GM21737 (cell line): Measurements from ENCODE around the gene CDC26.

ENCODE experiments used
- ATAC-seq: cut with Tn5 transposase; IDR thresholded peaks from one replicate; pipeline ENCODE4 v1.9.1; 2021; ENCODE audit warnings: mild to moderate bottlenecking, moderate library complexity; ENCODE audit not compliant: unreplicated experiment

The CDC26 gene

DNA sequence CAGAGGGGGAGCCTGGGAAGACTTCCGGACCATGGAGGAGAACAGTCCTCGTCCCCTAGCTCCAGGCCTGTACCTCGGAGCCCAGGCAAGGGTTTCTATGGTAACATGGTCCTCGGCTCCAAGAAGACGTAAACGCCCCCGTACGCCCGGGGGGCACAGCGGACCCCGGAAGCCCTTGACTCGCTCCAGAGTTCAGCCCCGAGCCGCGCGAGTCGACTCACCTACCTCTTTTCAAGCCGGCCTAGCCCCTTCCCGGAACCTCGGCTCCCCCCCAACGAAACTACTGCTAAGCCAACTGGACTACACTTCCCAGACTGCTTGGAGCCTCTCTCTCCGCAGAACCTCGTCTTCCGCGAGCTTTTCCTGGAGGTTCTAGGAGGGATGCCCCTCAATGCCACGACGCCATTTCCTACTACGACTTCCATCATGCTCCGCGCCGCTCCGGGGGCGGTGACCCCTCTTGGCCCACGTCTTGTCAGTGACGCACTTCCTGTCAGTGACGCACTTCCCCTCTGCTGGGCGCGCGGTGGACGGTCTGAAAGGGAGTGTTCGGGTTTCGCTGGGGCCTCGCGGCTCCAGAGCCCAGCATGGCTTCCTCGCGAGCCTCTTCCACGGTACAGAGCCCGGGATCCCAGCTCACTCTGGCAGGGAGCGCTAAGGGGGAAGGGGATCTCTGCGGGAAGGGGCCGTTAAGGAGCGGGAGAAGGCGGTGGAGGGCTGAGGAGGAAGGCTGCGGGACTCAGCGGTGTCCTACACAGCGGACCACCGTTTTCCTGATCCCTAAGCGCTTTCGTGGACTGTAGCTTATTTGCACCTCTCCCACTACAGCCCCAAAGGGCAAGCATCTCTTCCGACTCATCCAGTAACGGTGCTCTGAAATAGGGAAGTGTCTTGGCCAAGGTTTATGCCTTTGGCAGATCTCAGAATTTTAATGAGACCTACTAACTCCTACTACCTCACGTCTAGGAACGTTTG lies at the start of gene CDC26, which contains the start of gene PRPF4:
Gene CDC26, minus strand, starts transcription at position 416 of the 975 bp plus-strand sequence. CDS start 3,065 bp downstream, outside the sequence.
Gene PRPF4, plus strand, starts transcription at position 502 of the 975 bp plus-strand sequence. Its CDS starts 86 bp downstream, at position 588.
- peak; percentile 98 for ATAC-seq

DNA sequence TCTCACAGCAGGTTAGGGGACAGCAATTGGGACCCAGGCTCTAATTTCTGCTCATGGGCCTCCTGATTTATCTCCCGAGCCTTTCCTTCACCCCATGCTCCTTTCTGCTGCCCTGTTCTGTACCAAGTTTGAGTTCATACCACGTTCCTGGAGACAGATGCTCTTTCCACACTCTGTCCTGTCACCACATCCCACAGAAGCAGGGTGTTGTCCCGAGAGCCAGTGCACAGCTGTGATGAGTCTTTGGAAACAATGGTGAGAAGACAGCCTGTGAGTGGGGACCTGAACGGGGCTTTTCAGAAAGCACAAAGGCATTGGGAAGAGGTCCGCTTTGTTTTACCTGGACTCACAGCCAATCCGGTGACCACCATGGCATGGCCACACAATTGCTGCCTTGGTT lies 47.3 kb upstream of the CDC26 start:
- ATAC-seq, result no peak

DNA sequence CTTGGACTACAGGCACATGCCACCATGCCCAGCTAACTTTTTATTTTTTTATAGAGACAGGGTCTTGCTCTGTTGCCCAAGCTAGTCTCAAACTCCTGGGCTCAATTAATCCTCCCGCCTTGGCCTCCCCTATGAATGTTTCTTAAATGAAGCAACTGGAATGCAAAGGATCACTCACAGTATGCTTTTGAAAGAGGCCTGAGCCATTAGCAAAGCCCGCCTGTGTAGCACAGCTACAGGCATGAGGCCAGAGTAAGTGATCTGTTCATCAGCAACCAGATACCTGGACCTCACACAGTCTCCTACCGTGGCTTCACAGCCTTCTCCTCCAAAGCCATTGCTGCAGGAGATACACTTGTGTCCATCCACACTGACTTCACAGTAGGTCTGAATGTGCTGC lies 44.7 kb upstream of the CDC26 start:
- ATAC-seq, result no peak

DNA sequence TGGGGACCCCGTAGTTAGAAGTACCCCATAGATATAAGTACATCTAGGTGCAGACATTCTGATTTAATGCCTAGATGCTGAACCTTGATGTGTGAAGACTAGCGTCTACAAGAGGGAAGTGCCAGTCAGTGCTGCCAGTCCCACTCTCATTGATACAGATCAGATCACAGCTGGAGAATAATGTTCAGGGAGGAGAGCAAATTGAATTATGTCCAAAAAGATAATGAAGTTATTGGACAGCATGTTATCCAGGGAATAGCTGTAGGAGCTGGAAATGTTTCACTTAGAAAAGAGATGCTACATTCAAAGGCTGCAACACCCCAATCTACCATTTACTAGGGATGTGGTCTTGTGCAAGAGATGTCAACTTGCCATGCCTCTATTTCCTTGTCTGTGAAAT lies 43.7 kb upstream of the CDC26 start:
- no peak for ATAC-seq

DNA sequence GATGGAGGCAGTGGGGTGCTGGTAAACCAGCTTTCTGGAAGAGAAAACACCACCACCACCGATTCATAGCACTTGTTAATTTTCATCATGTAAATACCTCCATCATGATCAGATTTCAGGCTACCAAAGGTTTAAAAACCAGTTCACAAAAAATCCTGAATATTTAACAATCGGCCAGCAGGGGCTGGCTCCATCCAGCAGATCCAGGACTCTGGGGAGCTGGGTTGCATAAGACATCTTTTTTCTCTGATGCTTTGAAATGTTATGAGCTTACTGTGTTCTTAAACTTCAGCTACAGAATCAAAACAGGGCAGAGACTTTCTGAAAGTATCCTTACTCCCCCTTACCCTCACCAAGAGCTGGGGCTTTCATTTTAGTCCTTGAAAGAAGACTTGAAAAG lies 42.4 kb upstream of the CDC26 start:
- no peak for ATAC-seq

DNA sequence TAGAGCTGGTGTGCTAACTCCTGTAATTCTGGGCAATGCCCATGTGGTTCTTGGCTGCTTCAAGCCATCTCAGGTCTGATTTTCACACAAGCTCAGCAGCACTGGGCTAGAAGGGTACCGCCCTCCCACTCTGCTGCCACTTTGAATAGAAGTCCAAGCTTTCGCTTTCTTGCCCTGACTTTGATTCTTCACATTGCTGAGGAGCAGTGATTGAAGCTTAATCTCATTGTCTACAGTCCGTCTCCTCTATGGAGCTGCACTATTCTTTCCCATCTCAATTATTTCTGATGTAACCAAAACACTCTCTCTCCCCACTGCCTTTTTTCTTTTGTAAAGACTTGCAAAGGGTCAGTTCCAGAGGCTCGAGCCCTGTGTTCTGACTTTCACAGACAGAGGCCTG lies 40.7 kb upstream of the CDC26 start:
- no peak for ATAC-seq

DNA sequence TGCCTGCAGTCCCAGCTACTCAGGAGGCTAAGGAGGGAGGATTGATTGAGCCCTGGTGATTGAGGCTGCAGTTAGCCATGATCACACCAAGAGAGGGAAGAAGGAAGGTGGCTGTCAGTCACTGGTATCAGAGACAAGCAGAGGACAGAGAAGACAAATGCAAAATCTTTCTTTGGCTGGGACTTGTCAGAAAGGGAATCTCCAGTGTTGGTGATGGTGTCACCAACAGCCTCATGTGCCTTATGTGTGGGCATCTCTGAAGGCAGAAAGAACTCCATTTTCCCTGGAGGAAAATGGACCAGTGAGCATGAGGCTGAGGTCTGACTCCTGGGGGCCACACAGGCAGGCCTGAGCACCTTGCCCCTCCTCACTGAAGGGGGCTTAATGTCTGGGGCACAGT lies 39.9 kb upstream of the CDC26 start:
- no peak for ATAC-seq

DNA sequence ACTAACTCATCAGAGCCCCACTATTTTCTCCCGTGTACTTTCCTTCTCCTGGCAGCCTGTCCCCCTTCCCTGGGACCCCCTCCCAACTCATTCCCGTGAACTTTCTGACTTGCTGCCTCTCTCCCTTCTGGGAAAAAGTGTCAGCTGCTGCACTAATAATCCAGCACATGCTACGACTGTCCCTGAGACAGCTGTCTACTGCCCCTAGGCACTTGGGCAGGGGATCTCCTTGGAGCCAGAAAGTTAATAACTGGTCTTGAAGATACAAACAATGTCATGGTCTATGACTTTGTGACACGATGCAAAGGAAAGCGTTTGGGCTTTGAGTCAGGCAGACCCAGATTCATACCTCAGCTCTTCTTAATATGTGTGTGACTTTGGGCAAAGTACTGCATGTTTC lies 37.9 kb upstream of the CDC26 start:
- ATAC-seq, result no peak

DNA sequence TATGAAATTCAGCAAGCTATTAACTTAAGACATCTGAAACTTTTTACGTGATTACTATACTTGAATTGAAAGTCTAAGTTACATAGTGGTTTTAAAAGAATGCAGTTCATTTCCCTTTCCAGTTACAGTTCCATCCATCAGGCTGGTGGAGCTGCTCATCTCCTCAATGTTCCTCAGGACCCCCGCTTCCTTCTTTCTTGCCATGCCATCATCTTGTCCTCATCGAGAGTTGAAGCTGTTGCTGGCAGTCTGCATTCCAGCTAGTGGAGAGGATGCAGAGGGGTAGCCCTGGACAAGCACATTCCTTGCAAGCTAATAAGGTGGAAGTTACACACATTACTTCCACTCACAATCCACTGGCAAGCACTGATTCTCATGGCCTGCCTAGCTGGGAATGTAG lies 36.6 kb upstream of the CDC26 start:
- no peak for ATAC-seq

DNA sequence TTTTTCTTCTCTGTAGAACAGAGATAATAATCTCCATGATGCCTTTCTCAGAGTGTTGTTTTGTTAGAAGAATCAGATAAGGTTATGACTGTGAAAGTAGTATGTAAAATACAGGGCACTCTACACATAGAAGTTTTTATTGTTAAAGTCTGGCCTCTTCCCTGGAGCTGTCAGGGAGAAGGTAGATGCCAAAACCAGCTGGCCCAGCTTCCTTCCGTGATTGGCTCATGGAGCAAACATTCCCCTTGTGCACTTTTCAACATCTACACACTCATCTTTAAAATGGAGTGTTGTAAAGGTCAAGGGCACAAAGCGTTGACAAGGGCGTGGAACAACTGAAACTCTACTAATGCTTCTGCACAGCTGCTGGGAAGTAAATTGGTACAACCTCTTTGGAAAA lies 35.2 kb upstream of the CDC26 start:
- no peak for ATAC-seq

DNA sequence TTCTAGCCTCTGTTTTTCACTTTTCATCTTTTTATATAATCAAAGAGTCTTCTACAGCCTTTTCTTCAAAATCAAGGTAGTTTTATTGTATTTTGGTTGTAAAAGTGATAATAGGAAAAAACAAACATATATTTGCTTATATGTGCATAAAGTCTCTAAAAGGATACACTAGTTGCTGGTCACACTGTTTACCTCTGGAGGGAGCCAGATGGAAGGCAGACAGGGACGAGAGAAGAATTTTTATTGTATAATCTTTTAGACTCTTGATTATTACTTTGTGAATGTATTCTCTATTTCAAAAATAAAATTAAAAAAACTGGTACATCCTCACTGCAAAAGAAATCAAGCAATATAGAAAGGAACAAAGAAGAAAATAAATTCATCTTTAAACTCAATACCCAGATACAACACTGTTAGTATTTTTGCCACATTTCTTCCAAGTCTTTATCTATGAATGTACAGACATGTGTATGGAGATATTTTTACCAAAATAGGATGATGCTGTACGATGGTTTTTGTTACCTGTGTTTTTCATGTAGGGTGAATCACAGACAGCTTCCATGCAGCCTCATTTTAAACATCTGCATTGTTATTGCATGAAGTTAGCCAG lies 33.9 kb upstream of the CDC26 start:
- no peak for ATAC-seq

DNA sequence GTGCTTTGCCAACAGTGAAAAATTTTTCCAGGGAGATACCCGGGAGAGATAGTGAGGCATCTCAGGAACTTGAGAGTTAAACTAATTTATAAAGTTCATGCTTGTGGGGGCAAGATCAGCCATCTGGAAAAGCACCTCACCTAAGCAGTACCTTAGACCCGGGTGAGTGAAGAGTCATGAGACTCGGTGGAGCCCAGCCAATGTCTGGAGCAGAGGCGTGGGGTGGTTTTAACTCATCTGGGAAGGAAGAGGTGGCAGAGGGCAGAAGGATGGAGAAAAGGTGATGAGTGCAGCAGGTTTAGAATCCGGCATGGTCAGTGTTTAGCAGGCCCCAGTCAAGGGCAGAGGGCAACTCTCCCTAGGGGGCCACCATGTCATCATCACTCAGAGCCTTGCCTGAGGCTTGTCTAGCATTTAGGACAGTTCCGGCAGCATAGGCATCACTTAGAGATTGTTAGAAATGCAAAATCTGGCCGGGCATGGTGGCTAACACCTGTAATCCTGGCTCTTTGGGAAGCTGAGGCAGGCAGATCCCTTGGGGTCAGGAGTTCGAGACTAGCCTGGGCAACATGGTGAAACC lies 32.1 kb upstream of the CDC26 start:
- no peak for ATAC-seq

DNA sequence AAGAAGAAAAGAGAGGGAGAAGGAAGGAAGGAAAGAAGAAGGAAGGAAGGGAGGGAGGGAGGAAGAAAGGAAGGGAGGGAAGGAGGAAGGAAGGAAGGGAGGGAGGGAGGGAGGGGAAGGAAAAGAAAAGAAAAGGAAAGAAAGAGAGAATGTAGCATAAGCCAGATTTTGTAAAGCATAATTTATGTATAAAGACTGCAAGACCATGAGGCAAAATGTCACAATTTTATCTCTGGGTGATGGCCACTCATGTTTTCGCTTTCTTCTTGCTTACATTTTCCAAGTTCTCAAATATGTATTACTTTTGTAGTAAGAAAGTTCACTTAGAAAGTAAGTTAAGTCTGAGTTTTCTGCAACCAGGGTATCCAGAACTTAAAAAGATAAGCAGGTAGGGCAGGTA lies 31.2 kb upstream of the CDC26 start:
- no peak for ATAC-seq

DNA sequence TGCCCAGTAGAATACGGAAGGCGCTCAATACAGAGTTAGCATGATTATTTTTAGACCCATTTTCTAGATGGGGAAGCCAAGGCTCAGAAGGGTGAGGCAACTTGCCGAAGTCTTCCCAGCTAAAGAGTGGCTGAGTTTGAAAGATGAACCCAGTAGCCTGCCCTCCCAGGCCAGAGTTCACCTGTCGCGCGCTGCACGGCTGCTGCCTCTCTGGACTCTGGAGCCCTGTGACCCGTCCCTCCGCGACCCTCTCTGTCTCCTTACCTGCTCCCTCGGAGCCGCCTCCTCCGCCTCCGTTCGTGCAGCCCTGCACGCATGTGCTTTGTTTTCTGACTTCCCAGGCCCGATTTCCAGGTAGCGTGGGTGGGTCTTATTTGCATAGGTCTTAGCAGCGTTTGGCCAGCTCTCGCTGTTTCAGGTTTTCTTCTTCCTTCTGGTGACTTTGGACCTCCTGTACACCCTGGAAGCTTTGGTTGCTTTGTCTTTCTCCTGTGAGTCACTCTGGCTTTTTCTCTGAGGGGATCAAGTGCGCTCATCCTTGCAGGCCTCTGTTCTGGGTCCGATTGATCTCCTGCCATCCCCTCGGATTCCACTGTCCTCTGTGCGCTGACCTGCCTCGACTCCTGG lies 27.5 kb upstream of the CDC26 start, which contains the start of gene RNF183:
Gene RNF183, minus strand, starts transcription at position 585 of the 627 bp plus-strand sequence. CDS start 5,192 bp downstream, outside the sequence.
- ATAC-seq, result no peak

DNA sequence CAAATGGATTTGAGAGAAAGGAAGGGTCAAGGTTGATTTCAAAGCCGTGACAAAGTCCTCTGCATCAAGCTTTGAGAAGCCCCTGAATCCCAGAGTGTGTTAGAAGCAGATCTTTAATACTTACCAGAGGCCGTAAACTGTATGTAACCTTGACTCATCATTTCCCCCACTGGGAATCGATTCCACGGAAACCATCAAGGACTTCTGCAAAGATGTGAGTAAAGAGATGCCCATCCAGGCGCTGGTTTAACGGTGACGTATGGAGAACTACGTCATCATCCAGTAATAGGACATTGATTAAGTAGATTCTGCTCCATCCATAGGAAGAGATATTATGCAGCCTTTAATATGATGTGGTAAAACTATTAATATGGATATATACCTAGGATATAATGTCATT lies 26.2 kb upstream of the CDC26 start:
- ATAC-seq, result no peak

DNA sequence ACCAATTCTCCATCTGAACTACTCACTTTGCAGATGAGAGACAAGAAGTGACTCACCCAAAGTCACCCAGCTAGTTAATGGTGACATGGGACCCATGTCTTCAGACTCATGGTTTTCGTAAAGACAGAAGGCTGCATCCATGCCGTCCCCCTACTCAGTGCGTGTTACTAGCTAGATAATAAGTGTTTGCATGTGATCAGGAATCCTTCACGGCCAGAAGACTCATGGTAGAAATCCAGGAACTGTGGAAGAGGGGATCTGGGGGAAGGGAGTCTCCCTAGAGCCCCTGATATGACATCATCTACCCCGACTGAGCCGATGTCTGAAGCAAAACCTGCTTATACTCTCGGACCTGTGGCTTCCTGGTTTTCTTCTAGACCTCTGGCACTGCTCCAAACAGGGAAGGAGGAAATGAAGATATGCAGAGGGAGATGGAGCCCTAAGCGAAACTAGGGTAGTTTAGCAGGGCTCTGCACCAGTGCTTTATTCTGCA lies 24.5 kb upstream of the CDC26 start:
- ATAC-seq, result no peak

DNA sequence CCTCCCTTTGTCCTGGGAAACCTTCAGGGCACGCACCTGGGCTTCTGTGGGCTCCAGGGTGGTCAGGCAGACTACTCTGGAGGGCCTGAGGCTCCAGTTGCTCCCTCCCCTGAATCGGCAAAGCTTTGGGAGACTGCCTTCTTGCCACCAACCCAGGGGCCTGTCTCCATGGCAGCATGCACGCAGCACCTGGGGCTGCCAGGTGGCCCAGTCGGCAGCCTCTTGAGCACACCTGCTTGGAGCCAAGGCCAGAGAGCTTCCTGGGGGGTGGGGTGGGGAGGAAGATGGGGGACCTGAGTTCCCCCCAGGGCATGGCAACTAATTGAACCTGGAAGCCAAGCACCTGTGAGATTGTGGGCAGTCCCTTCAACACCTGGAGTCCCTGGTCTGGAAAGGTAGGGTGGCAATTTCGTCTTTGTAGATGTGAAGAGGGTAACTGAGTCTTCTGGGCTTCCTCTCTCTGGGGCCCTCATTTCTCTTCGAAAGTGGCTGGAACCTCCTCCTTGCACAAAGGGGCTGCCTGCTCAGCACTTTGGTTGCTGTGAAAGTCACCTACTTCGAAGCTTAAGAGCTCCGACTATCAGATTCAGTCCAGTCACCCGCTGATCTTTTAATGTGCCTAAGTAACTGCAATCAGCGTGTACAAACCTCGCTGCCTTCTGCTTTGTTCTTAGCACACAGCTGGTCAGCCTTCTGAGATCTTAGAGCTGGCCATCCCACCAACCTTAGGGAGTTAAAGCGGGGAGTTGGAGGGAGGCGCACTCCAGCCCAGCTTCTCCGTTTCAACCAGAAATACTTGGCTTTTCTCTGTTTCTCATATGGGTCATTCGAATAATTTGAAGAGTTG lies 23.8 kb upstream of the CDC26 start:
- ATAC-seq, result no peak

DNA sequence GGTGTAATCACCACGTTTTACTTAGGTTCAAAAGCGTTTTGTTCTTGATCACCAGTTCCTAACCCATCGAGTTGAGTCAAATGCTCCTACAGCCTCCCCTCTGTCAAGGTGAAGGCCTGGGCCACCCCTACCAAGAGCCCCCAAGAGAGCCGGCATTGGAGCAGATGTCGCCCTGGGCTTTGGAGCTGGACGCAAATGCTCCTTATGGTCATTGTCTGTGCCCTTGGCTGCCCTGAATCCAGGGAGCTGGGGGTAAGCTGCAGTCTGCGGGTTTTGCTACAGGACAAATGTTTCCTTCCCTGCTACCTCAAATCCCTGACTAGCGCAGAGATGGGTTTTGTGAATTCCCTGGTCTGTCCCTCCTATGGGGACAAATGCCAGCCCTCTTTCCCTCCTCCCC lies 22.9 kb upstream of the CDC26 start:
- ATAC-seq, result no peak

DNA sequence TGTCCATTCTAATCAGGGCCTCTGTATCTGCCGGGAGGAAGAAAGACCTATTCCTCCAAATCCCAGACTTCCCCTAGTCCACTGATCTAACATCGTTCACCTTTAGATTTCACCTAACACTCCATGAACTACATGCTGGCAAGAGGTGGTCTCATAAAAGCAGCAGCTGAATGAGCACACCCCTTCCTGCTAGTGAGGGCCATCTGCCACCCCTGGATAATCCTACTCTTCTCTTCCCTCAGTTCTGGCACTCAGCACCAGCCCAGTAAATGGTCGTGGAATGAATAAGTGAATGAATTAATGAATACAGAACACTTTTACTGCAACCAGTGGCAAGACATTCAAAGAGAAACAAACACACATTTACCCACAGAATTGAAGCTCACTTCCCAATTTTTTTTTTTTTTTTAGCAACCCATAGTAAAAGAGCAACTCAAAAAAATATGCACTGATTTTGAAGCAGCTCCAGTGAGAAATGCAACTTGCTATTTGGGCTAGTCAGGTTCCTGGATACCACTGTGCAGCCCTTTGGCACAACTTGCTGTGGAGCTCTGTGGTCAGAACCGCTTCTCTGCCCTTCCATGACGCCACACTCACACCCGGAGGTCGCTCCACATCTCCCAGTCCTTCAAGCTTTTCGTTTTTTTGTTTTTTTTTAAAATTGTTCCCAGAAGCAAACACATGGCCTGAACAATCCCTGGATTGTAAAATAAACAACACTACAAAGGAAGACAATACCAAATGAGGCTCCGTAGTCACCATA lies 21.6 kb upstream of the CDC26 start:
- ATAC-seq, result no peak
